Mesothelial cell of epicardium (in vitro differentiated cells): ENCODE measurements around the gene TM7SF2. TPM values are rescaled to one million over a fixed set of nuclear protein-coding genes. Genes with fewer than 3 reads are reported as not detected.
A peak's percentile ranks its signal among the peaks of the same experiment; 100 is the strongest.

Experiments
- DNase-seq, 2 experiments: peaks; one replicate each; pipeline ENCODE4 v3.0.0; 2021; ENCODE audit warnings: low spot score in 2 of 2; ENCODE audit not compliant: unreplicated experiment in 2 of 2
- H3K27ac Mint-ChIP-seq: 2 replicates; pipeline ENCODE4 v1.8.0; 2021; ENCODE audit warnings: mixed read lengths
- H3K27me3 Mint-ChIP-seq: 2 replicates; pipeline ENCODE4 v1.8.0; 2021; ENCODE audit warnings: low read depth, mixed read lengths
- H3K36me3 Mint-ChIP-seq: 2 replicates; pipeline ENCODE4 v1.8.0; 2021; ENCODE audit warnings: mixed read lengths
- H3K4me1 Mint-ChIP-seq: 2 replicates; pipeline ENCODE4 v1.8.0; 2021; ENCODE audit warnings: mixed read lengths
- H3K4me3 Mint-ChIP-seq: 2 replicates; pipeline ENCODE4 v1.8.0; 2021; ENCODE audit warnings: mild to moderate bottlenecking, moderate library complexity, mixed read lengths
- H3K9me3 Mint-ChIP-seq: 2 replicates; pipeline ENCODE4 v1.8.0; 2021; ENCODE audit warnings: mixed read lengths
- CTCF ChIP-seq: fragments of 200-600 bp; sonication (generic); IDR thresholded peaks from one replicate; pipeline ENCODE4 v1.5.0; 2021; ENCODE audit warnings: antibody characterized with exemption; ENCODE audit not compliant: unreplicated experiment
- total RNA-seq: library from RNA; stranded (reverse); gene quantifications from 3 replicates; pipeline ENCODE4 v1.2.1, GENCODE V29; 2021

Gene TM7SF2
- total RNA-seq, 1 donor from 2014 or later = 74.2 TPM

GRCh38 chr11:65134952-65135632, 23.4 kb downstream of the TM7SF2 start:
- peak overlapping the region; percentile 99 for H3K4me3 Mint-ChIP-seq
- H3K27ac Mint-ChIP-seq = peak overlapping the region; percentile 100

GRCh38 chr11:65135633-65136145, 24.0 kb downstream of the TM7SF2 start:
- peaks cover 3% of the 10 kb centered on the region for H3K36me3 Mint-ChIP-seq
- peaks cover 30% of the 10 kb centered on the region for H3K4me1 Mint-ChIP-seq
- H3K4me3 Mint-ChIP-seq = peak overlapping the region; percentile 99
- no peaks in the 10 kb centered on the region for H3K9me3 Mint-ChIP-seq
- H3K27me3 Mint-ChIP-seq = peaks cover 7% of the 10 kb centered on the region
- peak overlapping the region; percentile 100 for H3K27ac Mint-ChIP-seq
- no peak for DNase-seq
- TF ChIP-seq CTCF = no peak

More at GRCh38 chr11:65134952-65135632, 23.4 kb downstream of the TM7SF2 start:
- Mint-ChIP-seq H3K27me3 (peaks cover 3% of the 10 kb centered on the region), H3K36me3 (peaks cover 3% of the 10 kb centered on the region), H3K9me3 (no peaks in the 10 kb centered on the region), H3K4me1 (peaks cover 30% of the 10 kb centered on the region)
- no peak for TF ChIP-seq CTCF
- DNase-seq = peak; percentile 71 to 84

- no peaks in the 10 kb centered on the region for H3K36me3 Mint-ChIP-seq
- TF ChIP-seq CTCF = no peak
- H3K9me3 Mint-ChIP-seq = no peaks in the 10 kb centered on the region
- peak overlapping the region; percentile 49 for H3K4me3 Mint-ChIP-seq
- DNase-seq = no peak
- H3K27ac Mint-ChIP-seq = peak overlapping the region; percentile 90
- peaks cover 16% of the 10 kb centered on the region for H3K27me3 Mint-ChIP-seq
- H3K4me1 Mint-ChIP-seq = peaks cover 30% of the 10 kb centered on the region
Observed at GRCh38 chr11:65136515-65137096, 24.9 kb downstream of the TM7SF2 start.

- H3K27ac Mint-ChIP-seq = no peak overlapping the region
- H3K27me3 Mint-ChIP-seq = peaks cover 41% of the 10 kb centered on the region
- no peak overlapping the region for H3K4me3 Mint-ChIP-seq
- H3K36me3 Mint-ChIP-seq = no peaks in the 10 kb centered on the region
- TF ChIP-seq CTCF = no peak
- no peak for DNase-seq
- H3K4me1 Mint-ChIP-seq = no peaks in the 10 kb centered on the region
- H3K9me3 Mint-ChIP-seq = no peaks in the 10 kb centered on the region
Observed at GRCh38 chr11:65141896-65142494, 30.3 kb downstream of the TM7SF2 start.

- Mint-ChIP-seq H3K36me3 (no peaks in the 10 kb centered on the region), H3K27me3 (peaks cover 19% of the 10 kb centered on the region), H3K4me3 (no peak overlapping the region), H3K27ac (no peak overlapping the region), H3K9me3 (no peaks in the 10 kb centered on the region), H3K4me1 (peaks cover 18% of the 10 kb centered on the region)
- TF ChIP-seq CTCF = no peak
- DNase-seq = no peak
Observed at GRCh38 chr11:65147352-65148075, 35.8 kb downstream of the TM7SF2 start.
